Endothelial cell (in vitro differentiated cells): ENCODE results near the gene SGSM1. TPM values are rescaled to one million over a fixed set of nuclear protein-coding genes. Genes with fewer than 3 reads are reported as not detected.
"Not testable (repeated sequence)": the region's sequence is repeated elsewhere in the genome, so short reads cannot be mapped to it uniquely, and the experiment has no call there.

Experiments
- DNase-seq: peaks from one replicate; pipeline ENCODE4 v3.0.0; 2021; ENCODE audit warnings: low spot score
- H3K27ac Mint-ChIP-seq: one replicate; pipeline ENCODE4 v1.8.0; 2021; ENCODE audit warnings: mixed read lengths, inconsistent platforms; ENCODE audit not compliant: unreplicated experiment
- H3K27me3 Mint-ChIP-seq: one replicate; pipeline ENCODE4 v1.8.0; 2021; ENCODE audit warnings: mild to moderate bottlenecking, moderate library complexity, mixed read lengths, inconsistent platforms; ENCODE audit not compliant: unreplicated experiment
- H3K36me3 Mint-ChIP-seq: one replicate; pipeline ENCODE4 v1.8.0; 2021; ENCODE audit warnings: mild to moderate bottlenecking, low read depth, mixed read lengths, inconsistent platforms; ENCODE audit not compliant: unreplicated experiment
- H3K4me1 Mint-ChIP-seq: one replicate; pipeline ENCODE4 v1.8.0; 2021; ENCODE audit warnings: mild to moderate bottlenecking, mixed read lengths, inconsistent platforms; ENCODE audit not compliant: unreplicated experiment
- H3K4me3 Mint-ChIP-seq: one replicate; pipeline ENCODE4 v1.8.0; 2021; ENCODE audit warnings: mild to moderate bottlenecking, mixed read lengths, inconsistent platforms; ENCODE audit not compliant: unreplicated experiment
- H3K9me3 Mint-ChIP-seq: one replicate; pipeline ENCODE4 v1.8.0; 2021; ENCODE audit warnings: mixed read lengths, inconsistent platforms; ENCODE audit not compliant: unreplicated experiment
- total RNA-seq: library from RNA; stranded (reverse); fragmentation: NEBNext Ultra II Directional; extraction: Animal tissue kit (Norgen Biotek cat#: 25700); gene quantifications from one replicate; pipeline ENCODE4 v1.2.1, GENCODE V29; 2021; ENCODE audit not compliant: unreplicated experiment
- TF ChIP-seq, protein P1 (sequence below): fragments of 200-600 bp; sonication (generic); IDR thresholded peaks from one replicate; pipeline ENCODE4 v1.5.0; 2021; ENCODE audit warnings: antibody characterized with exemption; ENCODE audit not compliant: unreplicated experiment

Gene SGSM1
- total RNA-seq, 1 donor from 2014 or later = 2.4 TPM

DNA sequence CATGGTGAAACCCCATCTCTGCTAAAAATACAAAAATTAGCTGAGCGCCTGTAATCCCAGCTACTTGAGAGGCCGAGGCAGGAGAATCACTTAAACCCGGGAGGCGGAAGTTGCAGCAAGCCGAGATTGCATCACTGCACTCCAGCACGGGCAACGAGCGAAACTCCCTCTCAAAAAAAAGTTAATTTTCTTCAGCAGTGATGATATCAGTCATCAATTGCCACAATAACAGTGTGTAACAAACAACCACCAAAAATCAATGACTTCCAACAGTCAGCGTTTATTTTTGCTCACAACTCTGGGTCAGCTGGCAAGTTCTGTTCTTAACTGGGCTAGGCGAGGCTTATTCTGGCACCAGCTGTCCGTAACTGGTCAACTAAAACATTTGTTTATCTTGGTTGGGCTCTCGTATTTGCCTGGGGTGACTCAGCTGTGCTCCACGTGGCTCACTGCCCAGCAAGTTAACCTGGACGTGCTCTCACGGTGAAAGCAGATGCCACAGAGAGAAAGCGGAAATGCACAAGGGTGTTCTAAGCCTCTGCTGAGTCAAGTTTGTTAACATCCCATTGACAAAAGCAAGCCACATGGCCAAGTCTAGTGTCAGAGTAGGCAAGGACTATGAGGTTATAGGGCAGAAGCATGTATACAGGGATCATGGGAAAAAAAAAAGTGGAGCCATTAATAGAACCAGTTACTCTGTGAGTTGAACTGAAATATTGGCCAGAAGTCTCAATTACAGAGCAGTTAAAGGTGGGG, 88.4 kb downstream of the SGSM1 start:
- no peak overlapping the region for H3K27ac Mint-ChIP-seq
- peaks cover 8% of the 10 kb centered on the region for H3K4me1 Mint-ChIP-seq
- H3K9me3 Mint-ChIP-seq = no peaks in the 10 kb centered on the region
- no peak overlapping the region for H3K4me3 Mint-ChIP-seq
- TF ChIP-seq, protein P1, sequence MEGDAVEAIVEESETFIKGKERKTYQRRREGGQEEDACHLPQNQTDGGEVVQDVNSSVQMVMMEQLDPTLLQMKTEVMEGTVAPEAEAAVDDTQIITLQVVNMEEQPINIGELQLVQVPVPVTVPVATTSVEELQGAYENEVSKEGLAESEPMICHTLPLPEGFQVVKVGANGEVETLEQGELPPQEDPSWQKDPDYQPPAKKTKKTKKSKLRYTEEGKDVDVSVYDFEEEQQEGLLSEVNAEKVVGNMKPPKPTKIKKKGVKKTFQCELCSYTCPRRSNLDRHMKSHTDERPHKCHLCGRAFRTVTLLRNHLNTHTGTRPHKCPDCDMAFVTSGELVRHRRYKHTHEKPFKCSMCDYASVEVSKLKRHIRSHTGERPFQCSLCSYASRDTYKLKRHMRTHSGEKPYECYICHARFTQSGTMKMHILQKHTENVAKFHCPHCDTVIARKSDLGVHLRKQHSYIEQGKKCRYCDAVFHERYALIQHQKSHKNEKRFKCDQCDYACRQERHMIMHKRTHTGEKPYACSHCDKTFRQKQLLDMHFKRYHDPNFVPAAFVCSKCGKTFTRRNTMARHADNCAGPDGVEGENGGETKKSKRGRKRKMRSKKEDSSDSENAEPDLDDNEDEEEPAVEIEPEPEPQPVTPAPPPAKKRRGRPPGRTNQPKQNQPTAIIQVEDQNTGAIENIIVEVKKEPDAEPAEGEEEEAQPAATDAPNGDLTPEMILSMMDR = no peak
- DNase-seq = no peak
- peaks cover 2% of the 10 kb centered on the region for H3K27me3 Mint-ChIP-seq
- peaks cover 4% of the 10 kb centered on the region for H3K36me3 Mint-ChIP-seq

DNA sequence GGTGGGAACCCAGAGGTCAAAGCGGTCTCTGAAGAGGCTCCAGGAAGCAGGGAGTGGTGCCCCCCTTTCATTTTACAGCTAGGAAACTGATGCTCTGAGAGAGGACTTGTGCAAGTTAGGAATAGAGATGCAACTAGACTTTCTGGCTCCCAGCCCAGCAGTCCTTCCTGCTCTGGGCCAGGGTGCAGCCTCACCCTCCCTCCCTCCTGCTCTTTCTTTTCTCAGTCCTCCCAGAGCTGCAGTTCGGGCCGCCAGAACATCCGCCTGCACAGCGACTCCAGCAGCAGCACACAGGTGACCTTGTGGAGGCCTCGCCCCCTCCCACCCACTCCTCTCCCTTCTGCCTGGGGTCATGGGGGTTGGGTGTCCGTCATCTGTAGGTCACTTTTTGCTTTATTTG, 89.0 kb downstream of the SGSM1 start:
- no peak for DNase-seq
- Mint-ChIP-seq H3K4me1 (peaks cover 8% of the 10 kb centered on the region), H3K27me3 (peaks cover 2% of the 10 kb centered on the region), H3K36me3 (peaks cover 4% of the 10 kb centered on the region), H3K9me3 (no peaks in the 10 kb centered on the region), H3K27ac (no peak overlapping the region), H3K4me3 (no peak overlapping the region)
- TF ChIP-seq, protein P1 = no peak

DNA sequence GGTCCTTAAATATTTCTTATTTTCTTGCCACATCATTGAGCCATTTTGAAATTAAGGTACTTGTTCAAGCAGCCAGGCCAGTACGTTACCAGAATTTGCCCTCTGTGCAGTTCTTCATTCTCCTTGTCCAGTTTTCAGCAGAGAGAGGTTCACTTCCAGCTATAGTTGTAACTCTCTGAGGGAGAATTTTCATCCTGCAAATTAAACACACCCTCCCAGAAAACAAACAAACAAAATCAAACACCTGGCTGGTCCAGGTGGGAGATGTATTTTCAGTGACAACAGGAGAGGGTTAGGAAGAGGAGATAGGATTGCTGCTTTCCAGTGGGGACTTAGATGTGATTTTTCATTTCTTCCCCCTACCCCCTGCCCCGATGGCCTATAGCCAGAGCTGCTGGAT, 95.4 kb downstream of the SGSM1 start:
- DNase-seq = no peak
- Mint-ChIP-seq H3K9me3 (peaks cover 9% of the 10 kb centered on the region), H3K27me3 (no peaks in the 10 kb centered on the region), H3K27ac (no peak overlapping the region), H3K4me1 (peaks cover 4% of the 10 kb centered on the region), H3K4me3 (no peak overlapping the region), H3K36me3 (peaks cover 21% of the 10 kb centered on the region)
- TF ChIP-seq, protein P1 = no peak

DNA sequence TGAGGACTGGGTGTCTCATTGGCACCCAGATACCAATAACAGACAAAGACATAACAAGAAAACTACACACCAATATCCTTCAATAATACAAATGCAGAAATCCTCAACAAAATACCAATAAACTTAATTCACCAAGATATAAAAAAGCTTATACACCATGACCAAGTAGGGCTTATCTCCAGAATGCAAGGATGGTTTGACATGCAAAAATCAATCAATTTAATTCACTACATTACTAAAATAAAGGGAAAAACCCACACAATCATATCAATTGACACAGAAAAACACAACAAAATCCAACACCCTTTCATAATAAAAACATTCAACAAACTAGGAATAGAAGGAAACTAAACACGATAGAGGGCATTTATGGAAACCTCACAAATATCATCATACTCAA, 99.9 kb downstream of the SGSM1 start:
- Mint-ChIP-seq H3K27me3 (no peaks in the 10 kb centered on the region), H3K36me3 (peaks cover 22% of the 10 kb centered on the region), H3K9me3 (peaks cover 9% of the 10 kb centered on the region), H3K4me3 (no peak overlapping the region), H3K4me1 (no peaks in the 10 kb centered on the region), H3K27ac (no peak overlapping the region)
- TF ChIP-seq, protein P1 = no peak
- DNase-seq = no peak

DNA sequence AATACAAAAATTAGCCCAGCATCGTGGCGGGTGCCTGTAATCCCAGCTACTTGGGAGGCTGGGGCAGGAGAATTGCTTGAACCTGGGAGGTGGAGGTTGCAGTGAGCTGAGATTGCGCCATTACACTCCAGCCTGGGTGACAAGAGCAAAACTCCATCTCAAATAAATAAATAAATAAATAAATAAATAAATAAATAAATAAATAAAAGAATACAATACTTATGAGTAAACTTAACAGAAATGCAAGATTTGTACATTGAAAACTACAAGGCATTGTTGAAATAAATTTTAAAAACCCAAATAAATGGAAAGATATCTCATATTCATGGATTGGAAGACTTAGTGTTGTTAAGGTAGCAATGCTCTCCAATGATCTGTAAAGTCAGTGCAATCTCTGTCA, 101.1 kb downstream of the SGSM1 start:
- H3K4me3 Mint-ChIP-seq, DNase-seq, H3K4me1 Mint-ChIP-seq, H3K27me3 Mint-ChIP-seq, H3K9me3 Mint-ChIP-seq, H3K27ac Mint-ChIP-seq: not testable (repeated sequence)
- H3K36me3 Mint-ChIP-seq = peaks cover 22% of the 10 kb centered on the region
